Adrenal gland (tissue), 12 donors: ENCODE results near the gene PRKCZ. TPM values are rescaled to one million over a fixed set of nuclear protein-coding genes. Genes with fewer than 3 reads are reported as not detected.

Experiments
- DNase-seq, 7 donors: peaks; one replicate each; pipeline ENCODE4 v3.0.0-alpha.2; 2019 to 2020
- H3K27ac ChIP-seq, 5 donors: fragments of 200-600 bp; sonication (generic) in 4 of 5; 1 replicate in 3 of 5; 2 replicates in 2 of 5; pipeline versions ENCODE4 v1.5.1 to v1.8.0; 2016 to 2020; ENCODE audit warnings: mild to moderate bottlenecking in 1 of 5
- H3K27me3 ChIP-seq: fragments of 200-600 bp; 2 replicates; pipeline ENCODE4 v1.8.0; 2021
- H3K36me3 ChIP-seq, 2 donors: fragments of 200-600 bp; replicated peaks in 1 of 2; 1 replicate in 1 of 2; 2 replicates in 1 of 2; pipeline versions ENCODE4 v1.5.1 to v1.8.0; 2018 to 2022
- H3K4me1 ChIP-seq, 2 donors: fragments of 200-600 bp; replicated peaks in 1 of 2; 1 replicate in 1 of 2; 2 replicates in 1 of 2; pipeline versions ENCODE4 v1.5.1 to v1.8.0; 2018 to 2021
- H3K4me3 ChIP-seq, 4 donors: fragments of 200-600 bp; sonication (generic) in 3 of 4; one replicate each; pipeline ENCODE4 v1.5.1; 2016 to 2018
- H3K9me3 ChIP-seq, 3 donors: fragments of 200-600 bp; sonication (generic) in 1 of 3; replicated peaks in 1 of 3; 1 replicate in 2 of 3; 2 replicates in 1 of 3; pipeline versions ENCODE4 v1.5.1 to v1.8.0; 2016 to 2021
- CTCF ChIP-seq, 6 experiments: fragments of 450-650 bp in 4 of 6; fragments of 200-600 bp in 2 of 6; sonication (generic) in 1 of 6; IDR thresholded peaks; 1 replicate in 5 of 6; 2 replicates in 1 of 6; pipeline versions ENCODE4 v1.5.1 to v1.8.0; 2016 to 2021; ENCODE audit warnings: antibody characterized with exemption in 6 of 6, mild to moderate bottlenecking in 2 of 6, moderate library complexity in 1 of 6
- POLR2A ChIP-seq, 2 donors: fragments of 450-650 bp; IDR thresholded peaks; one replicate each; pipeline ENCODE4 v1.6.1; 2017; ENCODE audit warnings: antibody characterized with exemption in 2 of 2, mild to moderate bottlenecking in 2 of 2, moderate library complexity in 1 of 2
- WGBS, 4 donors: extraction: QIAGEN DNeasy Blood & Tissue Kit in 2 of 4; methylation state at CpG; one replicate each; pipeline versions ENCODE4 v1.1.5 to v1.1.7; 2013 to 2017; 5-methylcytosine and 5-hydroxymethylcytosine counted together
- intact Hi-C, 2 donors: fragments of 100-400 bp; cut with DNase I; formaldehyde crosslinking; loops; one replicate each; pipeline versions ENCODE4 v1.14.1 to v1.15.0; 2022 to 2023
- polyA plus RNA-seq, 3 donors: library from polyadenylated mRNA; stranded (reverse); fragments of 200-250 nt in 2 of 3; fragments of 350-450 nt in 1 of 3; fragmentation: Illumina TruSeq in 1 of 3; extraction: RNeasy Lipid Tissue Mini Kit (QIAGEN cat#74804) in 1 of 3; gene quantifications; one replicate each; pipeline ENCODE4 v1.2.3, GENCODE V29; 2013 to 2014
- total RNA-seq, 9 donors: library from RNA; depleted of rRNA in 4 of 9; stranded (reverse); fragments of >200 nt in 4 of 9; fragments of 120-200 nt in 1 of 9; fragmentation: NEBNext Ultra II Directional in 1 of 9; extraction: Animal tissue kit (Norgen Biotek cat#: 25700) in 1 of 9; gene quantifications; one replicate each; pipeline versions ENCODE4 v1.1.0 to v1.2.4, GENCODE V29; 2013 to 2023
- donor health status: healthy with polysubstance abuse.
- donor health status: Bipolar disorder and iron deficiency.
- donor health status: DM: yes; HTN: yes; CAD: no.
- donor health status: DM: no; HTN: no; CAD: no.
- donor health status: DM: no; HTN: no; CAD: no.
- donor health status: DM: yes; HTN: yes; CAD: no.

Gene PRKCZ
- total and polyA plus RNA-seq, 12 donors, result 8.2 to 50.5 (median 25.4) TPM

- Histone ChIP-seq H3K27ac (peak overlapping the region; percentile 8 to 97 (median 87)), H3K4me1 (peaks cover 11 to 56% of the 10 kb centered on the region in 2 donors), H3K36me3 (no peaks in the 10 kb centered on the region), H3K9me3 (no peaks in the 10 kb centered on the region), H3K4me3 (peak overlapping the region; percentile 11 to 84 (median 30)), H3K27me3 (no peaks in the 10 kb centered on the region)
- WGBS, 4 donors, result 1 to 10% (median 2%) methylated on average over 2 to 35 of the region's 35 CpGs
- TF ChIP-seq POLR2A (IDR thresholded peaks at IDR 0.05) (peak in 1 of 2 donors; percentile 25), CTCF (IDR thresholded peaks at IDR 0.05) (peak; percentile 53 to 99 (median 96))
- intact Hi-C loops, result loop anchor here in 1 of 2 donors (5.0 to 10.0 kb wide), 2 partner anchors 122 to 350 kb away; no protein-coding TSS in a partner anchor
- peak; percentile 89 to 95 (median 92) for DNase-seq
These were observed 144.9 kb downstream of the PRKCZ start for GRCh38 chr1:2194898-2195673.

DNA sequence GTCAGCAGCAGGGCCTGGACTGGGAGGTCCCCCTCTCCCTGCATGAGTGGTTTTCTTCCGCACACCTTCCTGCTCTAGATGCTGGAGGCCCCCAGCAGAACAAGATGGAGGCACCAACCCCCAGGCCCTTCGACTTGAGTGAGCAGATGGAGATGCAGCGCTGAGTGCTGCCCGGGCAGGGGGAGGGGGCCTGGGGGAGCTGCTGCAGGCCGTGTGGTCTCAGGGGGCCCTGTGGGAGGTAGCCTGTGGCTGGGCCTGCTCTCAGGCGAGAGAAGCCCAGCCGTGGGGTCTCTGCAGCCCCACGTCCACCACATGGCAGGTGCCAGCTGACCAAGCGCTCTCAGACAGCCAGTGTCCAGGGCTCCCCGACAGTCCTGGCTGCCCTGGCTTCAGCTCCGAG is 145.6 kb downstream of the PRKCZ start:
- TF ChIP-seq CTCF (IDR thresholded peaks at IDR 0.05) (no peak), POLR2A (IDR thresholded peaks at IDR 0.05) (no peak)

GRCh38 chr1:2196901-2197638 is 146.9 kb downstream of the PRKCZ start:
- Histone ChIP-seq H3K4me1 (peaks cover 0 to 39% of the 10 kb centered on the region in 2 donors), H3K9me3 (no peaks in the 10 kb centered on the region), H3K36me3 (no peaks in the 10 kb centered on the region), H3K27ac (no peak overlapping the region), H3K4me3 (no peak overlapping the region), H3K27me3 (no peaks in the 10 kb centered on the region)
- no peak for DNase-seq
- intact Hi-C loops, result loop anchor here in 1 of 2 donors (2.0 to 10.0 kb wide), 3 partner anchors 120 to 348 kb away; no protein-coding TSS in a partner anchor
- 86 to 89% (median 87%) methylated on average over 7 to 17 of the region's 17 CpGs for WGBS, 4 donors
- TF ChIP-seq CTCF (IDR thresholded peaks at IDR 0.05) (no peak), POLR2A (IDR thresholded peaks at IDR 0.05) (no peak)

More for the DNA sequence above, 145.6 kb downstream of the PRKCZ start:
- 73 to 79% (median 77%) methylated on average over 5 to 11 of the region's 11 CpGs for WGBS, 4 donors
- Histone ChIP-seq H3K4me3 (no peak overlapping the region), H3K27ac (peak overlapping the region in 4 of 5 donors; percentile 65 to 97 (median 92)), H3K36me3 (no peaks in the 10 kb centered on the region), H3K4me1 (peaks cover 4 to 49% of the 10 kb centered on the region in 2 donors), H3K27me3 (no peaks in the 10 kb centered on the region), H3K9me3 (no peaks in the 10 kb centered on the region)
- DNase-seq, result no peak
- intact Hi-C loops, result loop anchor here in 1 of 2 donors (2.0 to 10.0 kb wide), 3 partner anchors 122 to 349 kb away; no protein-coding TSS in a partner anchor

DNA sequence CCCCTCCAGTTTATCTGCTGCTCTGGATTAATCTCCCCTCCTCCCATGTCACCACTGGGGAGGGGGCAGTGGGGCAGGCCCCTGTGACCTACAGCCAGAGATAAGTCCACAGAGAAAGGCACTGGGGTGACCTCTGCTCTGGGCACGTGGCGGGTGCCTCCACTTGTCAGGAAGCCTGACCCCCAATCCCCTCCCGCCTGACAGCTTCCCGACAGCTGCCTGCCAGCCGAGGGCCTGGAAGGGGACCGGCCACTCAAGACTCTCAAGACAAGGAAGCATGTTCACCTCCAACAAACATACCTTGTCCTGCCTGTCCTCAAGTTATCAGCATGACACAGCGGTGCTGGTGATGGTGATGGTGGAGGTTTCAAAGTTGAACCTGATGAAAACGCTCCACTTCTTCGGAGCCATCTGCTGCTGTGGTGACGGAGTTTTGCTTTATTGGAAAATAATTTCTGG is 147.5 kb downstream of the PRKCZ start:
- no peak overlapping the region for H3K4me3 ChIP-seq
- no peaks in the 10 kb centered on the region for H3K36me3 ChIP-seq
- no peak for DNase-seq
- TF ChIP-seq POLR2A (IDR thresholded peaks at IDR 0.05) (no peak), CTCF (IDR thresholded peaks at IDR 0.05) (no peak)
- no peak overlapping the region for H3K27ac ChIP-seq
- peaks cover 0 to 33% of the 10 kb centered on the region in 2 donors for H3K4me1 ChIP-seq
- intact Hi-C loops, result loop anchor here (2.0 to 10.0 kb wide), 4 partner anchors 120 to 347 kb away; no protein-coding TSS in a partner anchor
- H3K27me3 ChIP-seq, result no peaks in the 10 kb centered on the region
- H3K9me3 ChIP-seq, result no peaks in the 10 kb centered on the region
- 82 to 91% (median 89%) methylated on average over 8 to 10 of the region's 10 CpGs for WGBS, 4 donors
